Astrocyte (in vitro differentiated cells and primary cell): ENCODE measurements around the gene SLC43A2.

Source experiments
- CTCF ChIP-seq: IDR thresholded peaks from 2 replicates; pipeline ENCODE4 v1.5.1; 2011; ENCODE audit warnings: low read depth, mild to moderate bottlenecking, inconsistent platforms, low read length, moderate library complexity; ENCODE audit not compliant: insufficient read depth
- EZH2 ChIP-seq: IDR thresholded peaks from 2 replicates; pipeline ENCODE4 v1.6.1; 2012; ENCODE audit warnings: mild to moderate bottlenecking, low read length, inconsistent platforms; ENCODE audit not compliant: insufficient read depth

GRCh38 chr17:1604831-1605528 is 23.7 kb downstream of the SLC43A2 start:
- no peak for TF ChIP-seq EZH2
- TF ChIP-seq CTCF = no peak
